NT2/D1 (cell line): Measurements from ENCODE around the gene MRTFB.

ENCODE experiments used
- DNase-seq: peaks from one replicate; pipeline ENCODE4 v3.0.0-alpha.2; 2011; ENCODE audit warnings: low read depth, low spot score
- H3K27me3 ChIP-seq: 2 replicates; pipeline ENCODE4 v1.6.0; 2011; ENCODE audit warnings: mild to moderate bottlenecking; ENCODE audit not compliant: insufficient read length, insufficient read depth
- H3K36me3 ChIP-seq: 2 replicates; pipeline ENCODE4 v1.6.1; 2011; ENCODE audit warnings: mild to moderate bottlenecking, low read length, mixed read lengths; ENCODE audit not compliant: insufficient read depth, insufficient read length
- H3K4me1 ChIP-seq: 2 replicates; pipeline ENCODE4 v1.5.1; 2011; ENCODE audit not compliant: insufficient read depth, insufficient read length
- H3K4me3 ChIP-seq: 2 replicates; pipeline ENCODE4 v1.5.1; 2011; ENCODE audit warnings: low read depth; ENCODE audit not compliant: insufficient read length
- H3K9ac ChIP-seq: 2 replicates; pipeline ENCODE4 v1.6.0; 2011; ENCODE audit warnings: low read depth; ENCODE audit not compliant: insufficient read length
- H3K9me3 ChIP-seq: 2 replicates; pipeline ENCODE4 v1.5.1; 2011; ENCODE audit warnings: mild to moderate bottlenecking, low read length; ENCODE audit not compliant: insufficient read depth
- SUZ12 ChIP-seq: IDR thresholded peaks from 2 replicates; pipeline ENCODE4 v1.6.1; 2011; ENCODE audit not compliant: insufficient read length, insufficient read depth; ENCODE audit errors: extremely low read depth
- YY1 ChIP-seq: IDR thresholded peaks from 2 replicates; pipeline ENCODE4 v1.6.1; 2011; ENCODE audit not compliant: insufficient read length, insufficient read depth
- ZNF274 ChIP-seq: IDR thresholded peaks from 2 replicates; pipeline ENCODE4 v1.6.1; 2011; ENCODE audit warnings: mild to moderate bottlenecking, low read depth, low read length

Gene MRTFB

DNA sequence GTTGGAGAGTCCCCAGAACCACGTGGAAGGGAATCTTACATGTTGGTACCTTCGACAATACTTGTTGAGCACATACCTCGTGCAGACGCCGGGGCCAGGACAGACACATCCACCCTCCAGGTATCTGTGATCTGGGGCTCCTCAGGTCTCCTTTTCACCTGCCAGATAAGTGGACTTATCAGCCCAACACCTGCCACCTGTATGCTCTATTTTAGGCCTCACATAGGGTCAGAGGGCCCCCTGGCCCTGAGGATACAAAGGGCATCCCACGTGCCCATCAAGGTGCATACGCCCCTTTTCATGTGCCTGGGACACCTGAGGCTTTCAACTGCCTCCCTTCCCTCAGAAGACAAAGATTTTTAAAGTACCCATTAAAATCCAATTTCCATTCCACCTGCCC is 212.7 kb downstream of the MRTFB start:
- 0 out of 2 replicates have a peak, but pooled peaks cover under 1% of the 10 kb centered on the region for H3K9me3 ChIP-seq
- no peaks in the 10 kb centered on the region for H3K36me3 ChIP-seq
- DNase-seq = no peak
- TF ChIP-seq ZNF274 (no peak), YY1 (no peak)
- no peak overlapping the region for H3K4me3 ChIP-seq
- no peaks in the 10 kb centered on the region for H3K4me1 ChIP-seq
- H3K27me3 ChIP-seq = no peaks in the 10 kb centered on the region
- H3K9ac ChIP-seq = no peak overlapping the region

DNA sequence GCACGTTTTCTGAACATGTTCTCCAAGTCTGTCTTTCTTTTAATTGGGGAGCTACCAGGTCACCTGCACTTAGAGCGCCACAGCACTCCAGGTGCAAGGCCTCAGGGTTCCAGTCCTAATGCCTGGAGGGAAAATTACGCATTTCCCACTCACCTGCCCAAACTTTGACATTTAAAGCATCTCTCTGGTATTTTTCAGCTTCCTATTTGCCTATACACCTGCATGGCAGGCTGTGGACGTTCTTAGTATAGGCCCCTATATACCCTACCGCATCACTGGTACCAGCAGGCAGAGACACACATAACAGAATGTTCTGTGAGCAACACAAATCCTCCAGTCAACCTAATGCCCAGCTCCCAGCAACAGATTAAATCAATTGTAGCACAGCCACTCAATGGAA is 213.3 kb downstream of the MRTFB start:
- Histone ChIP-seq H3K9ac (no peak overlapping the region), H3K9me3 (peaks cover 7% of the 10 kb centered on the region; the same call in 1 of the 2 replicates), H3K36me3 (no peaks in the 10 kb centered on the region), H3K4me1 (no peaks in the 10 kb centered on the region), H3K27me3 (no peaks in the 10 kb centered on the region), H3K4me3 (peak overlapping the region; percentile 65)
- DNase-seq = no peak
- TF ChIP-seq SUZ12 = no peak
- no peak for TF ChIP-seq ZNF274
- TF ChIP-seq YY1 = no peak

DNA sequence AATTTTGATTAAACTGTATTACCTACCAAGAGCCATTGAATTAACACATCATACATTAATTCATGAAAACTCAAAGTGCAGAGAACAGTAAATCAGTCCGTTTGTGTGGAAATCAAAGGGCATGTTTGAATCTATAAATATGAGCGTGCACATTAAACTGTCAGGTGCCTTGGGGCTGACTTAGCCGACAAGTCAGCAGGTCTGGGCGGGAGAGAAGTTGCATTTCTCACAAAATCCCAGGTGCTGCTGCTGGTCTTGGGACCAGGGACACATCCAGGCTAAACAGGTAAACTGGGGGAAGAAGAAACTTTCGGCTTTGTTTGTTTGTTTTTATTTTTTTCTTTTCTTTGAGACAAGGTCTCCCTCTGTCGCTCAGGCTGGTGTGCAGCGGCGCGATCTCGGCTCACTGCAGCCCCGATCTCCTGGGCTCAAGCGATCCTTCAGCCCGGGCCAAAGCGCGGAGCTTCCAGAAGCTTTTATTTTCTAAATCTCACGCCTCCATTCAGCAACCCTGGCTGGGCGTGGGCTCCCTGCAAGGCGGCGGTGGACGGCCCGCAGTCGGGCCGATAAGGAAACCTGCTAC is 213.9 kb downstream of the MRTFB start:
- H3K36me3 ChIP-seq = no peaks in the 10 kb centered on the region
- TF ChIP-seq ZNF274 (no peak), YY1 (no peak), SUZ12 (no peak)
- peak overlapping the region; percentile 65 for H3K4me3 ChIP-seq
- peak overlapping the region; percentile 78 for H3K9ac ChIP-seq
- no peaks in the 10 kb centered on the region for H3K4me1 ChIP-seq
- DNase-seq = no peak
- peaks cover 11% of the 10 kb centered on the region; the same call in 1 of the 2 replicates for H3K9me3 ChIP-seq
- no peaks in the 10 kb centered on the region for H3K27me3 ChIP-seq

DNA sequence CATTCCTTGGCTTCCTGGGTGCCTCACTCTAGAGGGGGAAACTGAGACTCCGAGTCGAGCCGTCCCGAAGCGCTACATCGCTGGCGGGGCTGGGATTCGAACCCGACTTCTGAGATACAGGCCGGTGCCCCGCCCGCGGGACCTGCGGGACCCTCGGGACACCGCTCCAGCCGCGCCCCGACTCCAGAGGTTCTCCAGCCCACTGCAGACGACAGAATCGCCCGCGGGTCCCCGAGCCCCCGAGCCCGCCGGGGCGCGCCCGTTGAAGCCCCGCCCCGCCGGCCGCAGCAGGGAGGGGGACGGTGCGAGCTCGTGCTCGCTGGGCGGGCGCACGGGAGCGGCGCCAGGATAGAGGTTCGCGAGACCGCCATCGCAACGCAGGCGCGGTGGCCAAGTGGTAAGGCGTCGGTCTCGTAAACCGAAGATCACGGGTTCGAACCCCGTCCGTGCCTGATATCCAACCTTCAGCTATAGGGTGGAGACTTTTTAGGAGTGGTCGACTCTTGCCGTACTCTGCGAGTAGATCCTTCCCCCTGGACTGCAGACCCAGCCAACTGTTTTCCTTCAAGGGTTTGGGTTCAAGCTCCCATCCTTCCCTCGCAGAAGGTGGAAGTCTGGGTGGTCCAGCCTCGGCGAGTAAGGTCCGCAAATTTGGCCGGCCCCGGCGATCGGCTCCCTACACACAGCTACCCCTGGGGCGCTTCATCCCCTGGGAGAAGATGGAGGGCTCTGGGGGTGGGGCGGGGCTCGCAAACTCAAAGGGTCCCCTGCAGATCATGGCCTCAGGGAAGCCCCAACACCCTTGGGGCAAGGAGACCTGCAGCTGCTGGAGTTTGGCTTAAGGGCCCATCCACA is 214.6 kb downstream of the MRTFB start:
- H3K4me3 ChIP-seq = peak overlapping the region; percentile 65
- no peak for TF ChIP-seq SUZ12
- no peak for TF ChIP-seq YY1
- no peak for TF ChIP-seq ZNF274
- peaks cover 11% of the 10 kb centered on the region; the same call in 1 of the 2 replicates for H3K9me3 ChIP-seq
- H3K27me3 ChIP-seq = no peaks in the 10 kb centered on the region
- no peaks in the 10 kb centered on the region for H3K4me1 ChIP-seq
- peak; percentile 96 for DNase-seq
- peak overlapping the region; percentile 78 for H3K9ac ChIP-seq
- H3K36me3 ChIP-seq = no peaks in the 10 kb centered on the region

DNA sequence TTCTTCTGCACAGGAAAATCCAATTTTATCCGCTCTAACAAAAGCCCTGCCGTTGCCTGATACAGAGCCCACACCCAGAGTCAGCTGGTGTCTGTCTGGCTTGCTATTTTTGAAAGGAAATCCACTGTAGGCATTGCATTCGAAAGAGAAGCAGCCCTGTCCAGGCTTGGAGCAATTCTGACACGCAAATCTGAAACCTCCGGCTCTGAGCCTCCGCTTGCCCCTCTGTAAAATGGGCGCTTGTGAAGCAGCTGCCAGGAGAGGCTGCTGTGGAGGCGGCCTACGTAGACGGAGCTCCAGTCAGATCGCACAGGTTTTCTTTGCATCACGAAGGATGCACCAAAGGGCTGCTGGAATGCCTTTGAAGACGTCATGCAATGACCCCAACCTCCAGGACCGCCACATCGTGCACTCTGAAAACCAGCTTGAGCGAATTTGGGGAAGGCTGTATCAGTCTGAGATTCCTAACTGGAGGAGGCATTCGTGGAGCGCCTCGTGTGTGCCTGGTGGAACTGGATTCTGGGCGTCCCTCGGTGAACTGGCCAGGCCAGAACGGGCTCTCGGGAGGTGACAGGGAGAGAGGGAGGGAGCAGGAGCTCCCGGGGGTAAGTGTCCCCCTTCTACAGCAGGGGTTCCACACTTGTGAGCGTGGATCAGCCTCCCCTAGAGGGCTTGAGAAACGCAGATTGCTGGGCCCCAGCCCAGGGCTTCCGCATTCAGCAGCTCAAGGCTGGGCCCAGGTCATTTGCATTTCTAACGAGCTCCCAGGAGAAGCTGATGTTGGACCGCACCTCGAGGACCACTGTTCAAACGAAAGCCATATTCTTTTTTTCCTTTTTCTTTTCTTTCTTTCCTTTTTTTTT is 215.5 kb downstream of the MRTFB start:
- Histone ChIP-seq H3K4me3 (peak overlapping the region; percentile 31), H3K36me3 (no peaks in the 10 kb centered on the region), H3K9me3 (peaks cover 11% of the 10 kb centered on the region; the same call in 1 of the 2 replicates), H3K4me1 (no peaks in the 10 kb centered on the region), H3K9ac (peak overlapping the region; percentile 72), H3K27me3 (no peaks in the 10 kb centered on the region)
- no peak for TF ChIP-seq ZNF274
- no peak for TF ChIP-seq SUZ12
- no peak for TF ChIP-seq YY1
- DNase-seq = no peak

DNA sequence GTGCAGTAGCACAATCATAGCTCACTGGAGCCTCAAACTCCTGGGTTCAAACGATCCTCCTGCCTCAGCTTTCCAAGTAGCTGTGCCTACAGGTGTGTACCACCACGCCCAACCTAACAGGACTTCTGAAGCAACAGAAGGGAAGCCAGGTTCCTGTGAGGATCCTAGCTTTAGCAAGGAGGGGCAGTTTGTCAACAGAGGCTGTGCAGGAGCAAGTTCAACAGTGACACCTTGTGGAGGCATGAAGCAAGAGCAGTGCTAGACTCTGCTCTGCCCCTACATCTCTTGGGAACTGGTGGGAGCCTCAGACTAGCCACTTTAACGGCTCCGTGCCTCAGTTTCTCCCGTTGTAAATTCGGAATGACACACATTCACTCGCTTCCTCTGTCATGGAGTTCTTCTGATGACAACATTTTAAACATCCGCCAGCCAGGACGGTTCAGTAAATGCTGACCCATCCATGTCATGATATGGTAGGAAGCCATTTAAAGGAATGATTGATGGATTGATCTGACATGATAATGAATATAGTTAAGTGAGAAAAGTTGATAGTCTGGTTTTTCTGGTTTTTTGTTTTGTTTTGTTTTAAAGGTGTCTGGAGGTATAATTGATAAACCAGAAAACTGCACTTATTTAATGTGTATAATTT is 218.7 kb downstream of the MRTFB start:
- H3K9me3 ChIP-seq = peaks cover 11% of the 10 kb centered on the region; the same call in 1 of the 2 replicates

More for the DNA sequence above, 218.7 kb downstream of the MRTFB start:
- H3K27me3 ChIP-seq = no peaks in the 10 kb centered on the region
- no peaks in the 10 kb centered on the region for H3K4me1 ChIP-seq
- TF ChIP-seq ZNF274 = no peak
- no peak for TF ChIP-seq SUZ12
- TF ChIP-seq YY1 = no peak
- no peak for DNase-seq
- no peak overlapping the region for H3K9ac ChIP-seq
- H3K36me3 ChIP-seq = no peaks in the 10 kb centered on the region
- no peak overlapping the region for H3K4me3 ChIP-seq
